ENCODE measurements around the gene SBF2. TPM values are rescaled to one million over a fixed set of nuclear protein-coding genes. Genes with fewer than 3 reads are reported as not detected.
"Not testable (repeated sequence)": the region's sequence is repeated elsewhere in the genome, so short reads cannot be mapped to it uniquely, and the experiment has no call there.

Gene SBF2
- total and polyA plus RNA-seq, 2 donors (not counting 1 experiment from before 2014, with no cell fraction given): 5.6 to 17.7 TPM

GRCh38 chr11:10139143-10139542 lies 154.9 kb downstream of the SBF2 start:
- Histone ChIP-seq H3K4me3 (ENCODE audit: control extremely low read depth in 1 of 5, extremely low read depth in 1 of 5, insufficient read depth in 1 of 5, low read depth in 2 of 5, low read length in 4 of 5) (no peak overlapping the region), H3K4me1 (ENCODE audit: control insufficient read depth in 2 of 2, insufficient read depth in 2 of 2, low read length in 2 of 2) (no peaks in the 10 kb centered on the region), H2AFZ (ENCODE audit: insufficient read depth, low read depth, low read length, poor library complexity, severe bottlenecking) (no peak overlapping the region), H3K79me2 (ENCODE audit: control insufficient read depth, insufficient read depth, low read length) (no peaks in the 10 kb centered on the region), H3K36me3 (replicated peaks in 1 of 2; ENCODE audit: control extremely low read depth in 1 of 2, control insufficient read depth in 1 of 2, extremely low read depth in 1 of 2, insufficient read depth in 2 of 2, low read length in 1 of 2) (no peaks in the 10 kb centered on the region), H3K27me3 (replicated peaks in 1 of 4; ENCODE audit: control extremely low read depth in 1 of 4, control insufficient read depth in 3 of 4, insufficient read depth in 4 of 4, low read length in 3 of 4) (no peaks in the 10 kb centered on the region), H3K9ac (ENCODE audit: low read length) (no peak overlapping the region), H4K20me1 (ENCODE audit: control insufficient read depth, insufficient read depth, low read length, poor library complexity, severe bottlenecking) (no peaks in the 10 kb centered on the region), H3K4me2 (replicated peaks; ENCODE audit: low read depth, low read length, poor library complexity, severe bottlenecking) (no peak overlapping the region), H3K27ac (ENCODE audit: low read length in 2 of 2) (no peak overlapping the region), H3K9me3 (ENCODE audit: control extremely low read depth in 1 of 3, control insufficient read depth in 2 of 3, insufficient read depth in 1 of 3, low read length in 2 of 3) (peaks cover 0 to 8% (median 0%) of the 10 kb centered on the region in 3 donors)
- intact Hi-C loops (cut with micrococcal nuclease): no loop called here
- ChIA-PET POLR2A (no interaction called here), CTCF (no interaction called here)
- no peak for DNase-seq
- no peaks in the 10 kb centered on the region for H3K27me3 Mint-ChIP-seq
- peaks cover 6% of the 10 kb centered on the region for H3K9me3 Mint-ChIP-seq (ENCODE audit: insufficient read depth)
- H3K4me3 Mint-ChIP-seq: no peak overlapping the region
- H3K27ac Mint-ChIP-seq: no peak overlapping the region
- WGBS (ENCODE audit: insufficient coverage): no CpG with 5 or more reads among the region's 3 CpGs
- ATAC-seq (ENCODE audit: low read depth): no peak
- H3K4me1 Mint-ChIP-seq: no peaks in the 10 kb centered on the region
- TF ChIP-seq EZH2 (IDR thresholded peaks at IDR 0.05; ENCODE audit: borderline replicate concordance, insufficient read depth, low read depth, low read length, poor library complexity, severe bottlenecking): no peak
- TF ChIP-seq, protein P1, sequence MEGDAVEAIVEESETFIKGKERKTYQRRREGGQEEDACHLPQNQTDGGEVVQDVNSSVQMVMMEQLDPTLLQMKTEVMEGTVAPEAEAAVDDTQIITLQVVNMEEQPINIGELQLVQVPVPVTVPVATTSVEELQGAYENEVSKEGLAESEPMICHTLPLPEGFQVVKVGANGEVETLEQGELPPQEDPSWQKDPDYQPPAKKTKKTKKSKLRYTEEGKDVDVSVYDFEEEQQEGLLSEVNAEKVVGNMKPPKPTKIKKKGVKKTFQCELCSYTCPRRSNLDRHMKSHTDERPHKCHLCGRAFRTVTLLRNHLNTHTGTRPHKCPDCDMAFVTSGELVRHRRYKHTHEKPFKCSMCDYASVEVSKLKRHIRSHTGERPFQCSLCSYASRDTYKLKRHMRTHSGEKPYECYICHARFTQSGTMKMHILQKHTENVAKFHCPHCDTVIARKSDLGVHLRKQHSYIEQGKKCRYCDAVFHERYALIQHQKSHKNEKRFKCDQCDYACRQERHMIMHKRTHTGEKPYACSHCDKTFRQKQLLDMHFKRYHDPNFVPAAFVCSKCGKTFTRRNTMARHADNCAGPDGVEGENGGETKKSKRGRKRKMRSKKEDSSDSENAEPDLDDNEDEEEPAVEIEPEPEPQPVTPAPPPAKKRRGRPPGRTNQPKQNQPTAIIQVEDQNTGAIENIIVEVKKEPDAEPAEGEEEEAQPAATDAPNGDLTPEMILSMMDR (IDR thresholded peaks at IDR 0.05): no peak

DNA sequence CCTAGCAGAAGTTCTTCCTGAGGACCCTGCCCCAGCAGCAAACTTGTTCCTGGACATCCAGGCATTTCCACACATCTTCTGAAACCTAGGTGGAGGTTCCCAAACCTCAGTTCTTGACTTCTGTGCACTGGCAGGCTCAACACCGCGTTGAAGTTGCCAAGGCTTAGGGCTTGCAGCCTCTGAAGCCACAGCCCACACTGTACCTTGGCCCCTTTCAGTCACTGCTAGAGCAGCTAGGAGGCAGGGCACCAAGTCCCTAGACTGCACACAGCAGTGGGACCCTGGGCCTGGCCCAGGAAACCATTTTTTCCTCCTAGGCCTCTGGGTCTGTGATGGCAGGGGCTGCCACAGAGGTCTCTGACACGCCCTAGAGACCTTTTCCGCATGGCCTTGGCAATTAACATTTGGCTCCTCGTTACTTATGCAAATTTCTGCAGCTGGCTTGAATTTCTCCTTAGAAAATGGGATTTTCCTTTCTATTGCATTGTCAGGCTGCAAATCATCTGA lies 159.0 kb downstream of the SBF2 start:
- H3K27ac Mint-ChIP-seq: no peak overlapping the region
- no peak overlapping the region for H3K27ac ChIP-seq (ENCODE audit: low read length in 2 of 2)
- ChIA-PET POLR2A (no interaction called here), CTCF (no interaction called here)
- no peak overlapping the region for H3K4me3 Mint-ChIP-seq
- peaks cover 6% of the 10 kb centered on the region for H3K9me3 Mint-ChIP-seq (ENCODE audit: insufficient read depth)
- no peak overlapping the region for H3K4me2 ChIP-seq (replicated peaks; ENCODE audit: low read depth, low read length, poor library complexity, severe bottlenecking)
- ATAC-seq (ENCODE audit: low read depth): no peak
- H3K27me3 Mint-ChIP-seq: no peaks in the 10 kb centered on the region
- H2AFZ ChIP-seq (ENCODE audit: insufficient read depth, low read depth, low read length, poor library complexity, severe bottlenecking): no peak overlapping the region
- peaks cover 0 to 10% (median 0%) of the 10 kb centered on the region in 3 donors for H3K9me3 ChIP-seq (ENCODE audit: control extremely low read depth in 1 of 3, control insufficient read depth in 2 of 3, insufficient read depth in 1 of 3, low read length in 2 of 3)
- no peaks in the 10 kb centered on the region for H4K20me1 ChIP-seq (ENCODE audit: control insufficient read depth, insufficient read depth, low read length, poor library complexity, severe bottlenecking)
- DNase-seq: no peak
- H3K9ac ChIP-seq (ENCODE audit: low read length): no peak overlapping the region
- WGBS (ENCODE audit: insufficient coverage): 95% methylated on average over 5 of the region's 5 CpGs
- H3K27me3 ChIP-seq (replicated peaks in 1 of 4; ENCODE audit: control extremely low read depth in 1 of 4, control insufficient read depth in 3 of 4, insufficient read depth in 4 of 4, low read length in 3 of 4): no peaks in the 10 kb centered on the region
- TF ChIP-seq EZH2 (IDR thresholded peaks at IDR 0.05; ENCODE audit: borderline replicate concordance, insufficient read depth, low read depth, low read length, poor library complexity, severe bottlenecking): no peak
- TF ChIP-seq, protein P1 (IDR thresholded peaks at IDR 0.05): no peak
- H3K4me1 Mint-ChIP-seq: no peaks in the 10 kb centered on the region
- H3K4me1 ChIP-seq (ENCODE audit: control insufficient read depth in 2 of 2, insufficient read depth in 2 of 2, low read length in 2 of 2): no peaks in the 10 kb centered on the region
- H3K79me2 ChIP-seq (ENCODE audit: control insufficient read depth, insufficient read depth, low read length): no peaks in the 10 kb centered on the region
- intact Hi-C loops (cut with micrococcal nuclease): no loop called here
- H3K36me3 ChIP-seq (replicated peaks in 1 of 2; ENCODE audit: control extremely low read depth in 1 of 2, control insufficient read depth in 1 of 2, extremely low read depth in 1 of 2, insufficient read depth in 2 of 2, low read length in 1 of 2): no peaks in the 10 kb centered on the region
- no peak overlapping the region for H3K4me3 ChIP-seq (ENCODE audit: control extremely low read depth in 1 of 5, extremely low read depth in 1 of 5, insufficient read depth in 1 of 5, low read depth in 2 of 5, low read length in 4 of 5)

DNA sequence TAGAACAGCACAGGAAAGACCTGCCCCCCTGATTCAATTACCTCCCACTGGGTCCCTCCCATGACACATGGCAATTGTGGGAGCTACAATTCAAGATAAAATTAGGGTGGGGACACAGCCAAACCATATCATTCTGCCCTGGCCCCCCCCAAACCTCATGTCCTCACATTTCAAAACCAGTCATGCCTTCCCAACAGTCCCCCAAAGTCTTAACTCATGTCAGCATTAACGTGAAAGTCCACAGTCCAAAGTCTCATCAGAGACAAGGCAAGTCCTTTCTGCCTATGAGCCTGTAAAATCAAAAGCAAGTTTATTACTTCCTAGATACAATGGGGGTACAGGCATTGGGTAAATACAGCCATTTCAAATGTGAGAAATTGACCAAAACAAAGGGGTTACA lies 159.8 kb downstream of the SBF2 start:
- not testable (repeated sequence) for H3K27ac Mint-ChIP-seq

More for the DNA sequence above, 159.8 kb downstream of the SBF2 start:
- H3K4me1 Mint-ChIP-seq; H3K4me1 ChIP-seq (ENCODE audit: control insufficient read depth in 2 of 2, insufficient read depth in 2 of 2, low read length in 2 of 2); H3K27ac ChIP-seq (ENCODE audit: low read length in 2 of 2); H3K27me3 ChIP-seq (replicated peaks in 1 of 4; ENCODE audit: control extremely low read depth in 1 of 4, control insufficient read depth in 3 of 4, insufficient read depth in 4 of 4, low read length in 3 of 4); H3K9me3 ChIP-seq (ENCODE audit: control extremely low read depth in 1 of 3, control insufficient read depth in 2 of 3, insufficient read depth in 1 of 3, low read length in 2 of 3); ATAC-seq (ENCODE audit: low read depth); H4K20me1 ChIP-seq (ENCODE audit: control insufficient read depth, insufficient read depth, low read length, poor library complexity, severe bottlenecking); H3K27me3 Mint-ChIP-seq; H3K4me2 ChIP-seq (replicated peaks; ENCODE audit: low read depth, low read length, poor library complexity, severe bottlenecking); CTCF ChIA-PET; H2AFZ ChIP-seq (ENCODE audit: insufficient read depth, low read depth, low read length, poor library complexity, severe bottlenecking); H3K4me3 ChIP-seq (ENCODE audit: control extremely low read depth in 1 of 5, extremely low read depth in 1 of 5, insufficient read depth in 1 of 5, low read depth in 2 of 5, low read length in 4 of 5); POLR2A ChIA-PET; H3K9ac ChIP-seq (ENCODE audit: low read length); H3K4me3 Mint-ChIP-seq; intact Hi-C loops (cut with micrococcal nuclease); H3K9me3 Mint-ChIP-seq (ENCODE audit: insufficient read depth); H3K36me3 ChIP-seq (replicated peaks in 1 of 2; ENCODE audit: control extremely low read depth in 1 of 2, control insufficient read depth in 1 of 2, extremely low read depth in 1 of 2, insufficient read depth in 2 of 2, low read length in 1 of 2); H3K79me2 ChIP-seq (ENCODE audit: control insufficient read depth, insufficient read depth, low read length); DNase-seq: not testable (repeated sequence)
- WGBS (ENCODE audit: insufficient coverage): 40% methylated on average over 1 of the region's 1 CpG

All from B cell (primary cell).